HEK293 (cell line): ENCODE data around the gene RMND1.

Source experiments
- GFI1B ChIP-seq: fragments of 450-650 bp; formaldehyde crosslinking; IDR thresholded peaks from 2 replicates; pipeline ENCODE4 v1.5.1; 2016; ENCODE audit warnings: missing biosample characterization, missing genetic modification characterization
- HOXA7 ChIP-seq: sonication (generic); formaldehyde crosslinking; IDR thresholded peaks from 2 replicates; pipeline ENCODE4 v1.8.1; 2022; ENCODE audit warnings: missing genetic modification reagents, borderline replicate concordance
- KLF9 ChIP-seq: fragments of 450-650 bp; formaldehyde crosslinking; IDR thresholded peaks from 2 replicates; pipeline ENCODE4 v1.5.1; 2016; ENCODE audit warnings: missing biosample characterization, missing genetic modification characterization, low read depth
- SCRT2 ChIP-seq: fragments of 450-650 bp; formaldehyde crosslinking; IDR thresholded peaks from 2 replicates; pipeline ENCODE4 v1.5.1; 2016; ENCODE audit warnings: missing biosample characterization, missing genetic modification characterization
- TRIM28 ChIP-seq: IDR thresholded peaks from 2 replicates; pipeline ENCODE4 v1.6.1; 2011; ENCODE audit warnings: low read length, control low read depth, borderline replicate concordance
- ZEB2 ChIP-seq: fragments of 450-650 bp; formaldehyde crosslinking; IDR thresholded peaks from 2 replicates; pipeline ENCODE4 v1.5.1; 2016; ENCODE audit warnings: missing biosample characterization, missing genetic modification characterization
- ZNF133 ChIP-seq: fragments of 450-650 bp; formaldehyde crosslinking; IDR thresholded peaks from 2 replicates; pipeline ENCODE4 v1.5.1; 2016; ENCODE audit warnings: missing biosample characterization, missing genetic modification characterization
- ZNF146 ChIP-seq: fragments of 450-650 bp; formaldehyde crosslinking; IDR thresholded peaks from 2 replicates; pipeline ENCODE4 v1.5.1; 2016; ENCODE audit warnings: missing biosample characterization, missing genetic modification characterization
- ZNF221 ChIP-seq: fragments of 450-650 bp; formaldehyde crosslinking; IDR thresholded peaks from 2 replicates; pipeline ENCODE4 v1.5.1; 2017; ENCODE audit warnings: missing biosample characterization, missing genetic modification characterization, borderline replicate concordance
- ZNF24 ChIP-seq: fragments of 450-650 bp; formaldehyde crosslinking; IDR thresholded peaks from 2 replicates; pipeline ENCODE4 v1.5.1; 2016; ENCODE audit warnings: missing biosample characterization, missing genetic modification characterization
- ZNF423 ChIP-seq: fragments of 450-650 bp; formaldehyde crosslinking; IDR thresholded peaks from 2 replicates; pipeline ENCODE4 v1.5.1; 2016; ENCODE audit warnings: missing biosample characterization, missing genetic modification characterization
- ZNF571 ChIP-seq: fragments of 450-650 bp; formaldehyde crosslinking; IDR thresholded peaks from 2 replicates; pipeline ENCODE4 v1.5.0; 2017; ENCODE audit warnings: missing biosample characterization, missing genetic modification characterization
- ZNF777 ChIP-seq: fragments of 450-650 bp; formaldehyde crosslinking; IDR thresholded peaks from 2 replicates; pipeline ENCODE4 v1.5.1; 2017; ENCODE audit warnings: missing biosample characterization, missing genetic modification characterization, borderline replicate concordance
- ZNF830 ChIP-seq: fragments of 450-650 bp; IDR thresholded peaks from 2 replicates; pipeline ENCODE4 v1.5.0; 2018; ENCODE audit warnings: missing biosample characterization, missing genetic modification characterization, low read depth, mild to moderate bottlenecking, moderate library complexity
- ZXDB ChIP-seq: fragments of 450-650 bp; formaldehyde crosslinking; IDR thresholded peaks from 2 replicates; pipeline ENCODE4 v1.5.1; 2016; ENCODE audit warnings: missing biosample characterization, missing genetic modification characterization
- TF ChIP-seq, protein P1 (sequence below): fragments of 450-650 bp; formaldehyde crosslinking; IDR thresholded peaks from 2 replicates; pipeline ENCODE4 v1.5.1; 2016; ENCODE audit warnings: missing biosample characterization, missing genetic modification characterization
- TF ChIP-seq, protein P2 (sequence below): fragments of 450-650 bp; formaldehyde crosslinking; IDR thresholded peaks from 2 replicates; pipeline ENCODE4 v1.5.1; 2016; ENCODE audit warnings: missing biosample characterization, missing genetic modification characterization
- TF ChIP-seq, protein P3 (sequence below): fragments of 450-650 bp; formaldehyde crosslinking; IDR thresholded peaks from 2 replicates; pipeline ENCODE4 v1.5.1; 2016; ENCODE audit warnings: missing biosample characterization, missing genetic modification characterization
- TF ChIP-seq, protein P4 (sequence below): fragments of 450-650 bp; formaldehyde crosslinking; IDR thresholded peaks from 2 replicates; pipeline ENCODE4 v1.5.1; 2017; ENCODE audit warnings: missing biosample characterization, missing genetic modification characterization
- TF ChIP-seq, protein P5 (sequence below): fragments of 450-650 bp; formaldehyde crosslinking; IDR thresholded peaks from 2 replicates; pipeline ENCODE4 v1.5.1; 2017; ENCODE audit warnings: missing biosample characterization, missing genetic modification characterization
- TF ChIP-seq, protein P6 (sequence below): fragments of 450-650 bp; formaldehyde crosslinking; IDR thresholded peaks from 2 replicates; pipeline ENCODE4 v1.5.1; 2016; ENCODE audit warnings: missing biosample characterization, missing genetic modification characterization, borderline replicate concordance
- TF ChIP-seq, protein P7 (sequence below): fragments of 450-650 bp; formaldehyde crosslinking; IDR thresholded peaks from 2 replicates; pipeline ENCODE4 v1.5.1; 2016; ENCODE audit warnings: missing biosample characterization, missing genetic modification characterization

RMND1 gene

DNA sequence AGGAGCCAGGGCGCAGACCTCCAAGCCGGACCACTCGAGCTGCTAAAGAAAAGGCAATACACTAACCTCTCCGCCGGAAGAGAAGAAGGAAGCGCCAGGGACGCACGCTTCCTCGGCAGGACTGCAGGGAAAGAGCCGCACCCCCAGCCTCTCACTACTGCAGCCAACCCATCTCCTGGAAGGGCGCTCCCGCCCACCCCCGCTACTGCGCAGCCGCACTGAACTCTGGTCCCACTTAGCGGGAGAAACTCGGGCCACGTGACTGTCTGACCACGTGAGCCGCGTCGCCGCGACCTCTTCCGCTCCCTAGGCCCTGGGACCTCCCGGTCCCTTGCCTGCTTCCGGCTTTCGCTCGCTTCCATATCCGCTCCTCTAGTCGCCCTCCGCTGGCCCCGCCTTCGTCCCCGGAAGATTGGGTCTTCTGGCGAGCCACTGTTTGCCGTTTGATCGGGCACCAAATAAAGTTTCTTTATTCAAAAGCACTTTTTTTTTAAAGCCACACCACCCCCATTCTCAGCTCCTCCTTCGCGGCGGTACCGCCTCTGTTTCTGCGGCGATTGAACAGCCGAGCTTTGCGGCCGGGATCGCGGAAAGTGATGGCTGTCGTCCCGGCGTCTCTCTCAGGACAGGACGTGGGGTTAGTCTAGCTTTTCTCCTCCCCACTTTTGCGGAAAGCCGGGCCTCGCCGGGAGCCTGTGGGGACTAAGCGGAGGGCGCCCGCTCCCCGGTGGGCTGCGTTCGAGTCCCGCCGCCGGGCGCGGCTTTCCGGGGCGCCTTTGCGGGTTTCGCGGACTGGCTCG lies at the start of gene RMND1 (continued):
- TF ChIP-seq GFI1B (tag by site-specific recombination) (peak; percentile 63; the same call in 1 of the 2 replicates), ZNF830 (tag by site-specific recombination) (no peak), ZXDB (tag by site-specific recombination) (peak; percentile 98), ZNF221 (tag by site-specific recombination) (no peak), ZNF571 (tag by site-specific recombination) (no peak), HOXA7 (CRISPR knock-in tag) (no peak), ZNF133 (tag by site-specific recombination) (no peak), ZNF24 (tag by site-specific recombination) (peak; percentile 98), KLF9 (tag by site-specific recombination) (peak; percentile 96), ZNF146 (tag by site-specific recombination) (peak; percentile 42; the same call in 1 of the 2 replicates), SCRT2 (tag by site-specific recombination) (peak; percentile 66; the same call in 1 of the 2 replicates), TRIM28 (peak; percentile 94), ZEB2 (tag by site-specific recombination) (peak; percentile 99), ZNF423 (tag by site-specific recombination) (peak; percentile 47; the same call in 1 of the 2 replicates), ZNF777 (tag by site-specific recombination) (no peak)
- TF ChIP-seq, protein P1, sequence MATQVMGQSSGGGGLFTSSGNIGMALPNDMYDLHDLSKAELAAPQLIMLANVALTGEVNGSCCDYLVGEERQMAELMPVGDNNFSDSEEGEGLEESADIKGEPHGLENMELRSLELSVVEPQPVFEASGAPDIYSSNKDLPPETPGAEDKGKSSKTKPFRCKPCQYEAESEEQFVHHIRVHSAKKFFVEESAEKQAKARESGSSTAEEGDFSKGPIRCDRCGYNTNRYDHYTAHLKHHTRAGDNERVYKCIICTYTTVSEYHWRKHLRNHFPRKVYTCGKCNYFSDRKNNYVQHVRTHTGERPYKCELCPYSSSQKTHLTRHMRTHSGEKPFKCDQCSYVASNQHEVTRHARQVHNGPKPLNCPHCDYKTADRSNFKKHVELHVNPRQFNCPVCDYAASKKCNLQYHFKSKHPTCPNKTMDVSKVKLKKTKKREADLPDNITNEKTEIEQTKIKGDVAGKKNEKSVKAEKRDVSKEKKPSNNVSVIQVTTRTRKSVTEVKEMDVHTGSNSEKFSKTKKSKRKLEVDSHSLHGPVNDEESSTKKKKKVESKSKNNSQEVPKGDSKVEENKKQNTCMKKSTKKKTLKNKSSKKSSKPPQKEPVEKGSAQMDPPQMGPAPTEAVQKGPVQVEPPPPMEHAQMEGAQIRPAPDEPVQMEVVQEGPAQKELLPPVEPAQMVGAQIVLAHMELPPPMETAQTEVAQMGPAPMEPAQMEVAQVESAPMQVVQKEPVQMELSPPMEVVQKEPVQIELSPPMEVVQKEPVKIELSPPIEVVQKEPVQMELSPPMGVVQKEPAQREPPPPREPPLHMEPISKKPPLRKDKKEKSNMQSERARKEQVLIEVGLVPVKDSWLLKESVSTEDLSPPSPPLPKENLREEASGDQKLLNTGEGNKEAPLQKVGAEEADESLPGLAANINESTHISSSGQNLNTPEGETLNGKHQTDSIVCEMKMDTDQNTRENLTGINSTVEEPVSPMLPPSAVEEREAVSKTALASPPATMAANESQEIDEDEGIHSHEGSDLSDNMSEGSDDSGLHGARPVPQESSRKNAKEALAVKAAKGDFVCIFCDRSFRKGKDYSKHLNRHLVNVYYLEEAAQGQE (tag by site-specific recombination), result no peak; the same call in 1 of the 2 replicates
- TF ChIP-seq, protein P2, sequence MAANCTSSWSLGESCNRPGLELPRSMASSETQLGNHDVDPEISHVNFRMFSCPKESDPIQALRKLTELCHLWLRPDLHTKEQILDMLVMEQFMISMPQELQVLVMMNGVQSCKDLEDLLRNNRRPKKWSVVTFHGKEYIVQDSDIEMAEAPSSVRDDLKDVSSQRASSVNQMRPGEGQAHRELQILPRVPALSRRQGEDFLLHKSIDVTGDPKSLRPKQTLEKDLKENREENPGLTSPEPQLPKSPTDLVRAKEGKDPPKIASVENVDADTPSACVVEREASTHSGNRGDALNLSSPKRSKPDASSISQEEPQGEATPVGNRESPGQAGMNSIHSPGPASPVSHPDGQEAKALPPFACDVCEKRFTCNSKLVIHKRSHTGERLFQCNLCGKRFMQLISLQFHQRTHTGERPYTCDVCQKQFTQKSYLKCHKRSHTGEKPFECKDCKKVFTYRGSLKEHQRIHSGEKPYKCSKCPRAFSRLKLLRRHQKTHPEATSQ (tag by site-specific recombination), result peak; percentile 35; the same call in 1 of the 2 replicates
- TF ChIP-seq, protein P3, sequence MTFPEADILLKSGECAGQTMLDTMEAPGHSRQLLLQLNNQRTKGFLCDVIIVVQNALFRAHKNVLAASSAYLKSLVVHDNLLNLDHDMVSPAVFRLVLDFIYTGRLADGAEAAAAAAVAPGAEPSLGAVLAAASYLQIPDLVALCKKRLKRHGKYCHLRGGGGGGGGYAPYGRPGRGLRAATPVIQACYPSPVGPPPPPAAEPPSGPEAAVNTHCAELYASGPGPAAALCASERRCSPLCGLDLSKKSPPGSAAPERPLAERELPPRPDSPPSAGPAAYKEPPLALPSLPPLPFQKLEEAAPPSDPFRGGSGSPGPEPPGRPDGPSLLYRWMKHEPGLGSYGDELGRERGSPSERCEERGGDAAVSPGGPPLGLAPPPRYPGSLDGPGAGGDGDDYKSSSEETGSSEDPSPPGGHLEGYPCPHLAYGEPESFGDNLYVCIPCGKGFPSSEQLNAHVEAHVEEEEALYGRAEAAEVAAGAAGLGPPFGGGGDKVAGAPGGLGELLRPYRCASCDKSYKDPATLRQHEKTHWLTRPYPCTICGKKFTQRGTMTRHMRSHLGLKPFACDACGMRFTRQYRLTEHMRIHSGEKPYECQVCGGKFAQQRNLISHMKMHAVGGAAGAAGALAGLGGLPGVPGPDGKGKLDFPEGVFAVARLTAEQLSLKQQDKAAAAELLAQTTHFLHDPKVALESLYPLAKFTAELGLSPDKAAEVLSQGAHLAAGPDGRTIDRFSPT (tag by site-specific recombination), result no peak
- TF ChIP-seq, protein P4, sequence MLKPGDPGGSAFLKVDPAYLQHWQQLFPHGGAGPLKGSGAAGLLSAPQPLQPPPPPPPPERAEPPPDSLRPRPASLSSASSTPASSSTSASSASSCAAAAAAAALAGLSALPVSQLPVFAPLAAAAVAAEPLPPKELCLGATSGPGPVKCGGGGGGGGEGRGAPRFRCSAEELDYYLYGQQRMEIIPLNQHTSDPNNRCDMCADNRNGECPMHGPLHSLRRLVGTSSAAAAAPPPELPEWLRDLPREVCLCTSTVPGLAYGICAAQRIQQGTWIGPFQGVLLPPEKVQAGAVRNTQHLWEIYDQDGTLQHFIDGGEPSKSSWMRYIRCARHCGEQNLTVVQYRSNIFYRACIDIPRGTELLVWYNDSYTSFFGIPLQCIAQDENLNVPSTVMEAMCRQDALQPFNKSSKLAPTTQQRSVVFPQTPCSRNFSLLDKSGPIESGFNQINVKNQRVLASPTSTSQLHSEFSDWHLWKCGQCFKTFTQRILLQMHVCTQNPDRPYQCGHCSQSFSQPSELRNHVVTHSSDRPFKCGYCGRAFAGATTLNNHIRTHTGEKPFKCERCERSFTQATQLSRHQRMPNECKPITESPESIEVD (tag by site-specific recombination), result peak; percentile 32; the same call in 1 of the 2 replicates
- TF ChIP-seq, protein P5, sequence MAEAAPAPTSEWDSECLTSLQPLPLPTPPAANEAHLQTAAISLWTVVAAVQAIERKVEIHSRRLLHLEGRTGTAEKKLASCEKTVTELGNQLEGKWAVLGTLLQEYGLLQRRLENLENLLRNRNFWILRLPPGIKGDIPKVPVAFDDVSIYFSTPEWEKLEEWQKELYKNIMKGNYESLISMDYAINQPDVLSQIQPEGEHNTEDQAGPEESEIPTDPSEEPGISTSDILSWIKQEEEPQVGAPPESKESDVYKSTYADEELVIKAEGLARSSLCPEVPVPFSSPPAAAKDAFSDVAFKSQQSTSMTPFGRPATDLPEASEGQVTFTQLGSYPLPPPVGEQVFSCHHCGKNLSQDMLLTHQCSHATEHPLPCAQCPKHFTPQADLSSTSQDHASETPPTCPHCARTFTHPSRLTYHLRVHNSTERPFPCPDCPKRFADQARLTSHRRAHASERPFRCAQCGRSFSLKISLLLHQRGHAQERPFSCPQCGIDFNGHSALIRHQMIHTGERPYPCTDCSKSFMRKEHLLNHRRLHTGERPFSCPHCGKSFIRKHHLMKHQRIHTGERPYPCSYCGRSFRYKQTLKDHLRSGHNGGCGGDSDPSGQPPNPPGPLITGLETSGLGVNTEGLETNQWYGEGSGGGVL (tag by site-specific recombination), result 0 out of 2 replicates have a peak, but pooled peaks have one; percentile 25
- TF ChIP-seq, protein P6, sequence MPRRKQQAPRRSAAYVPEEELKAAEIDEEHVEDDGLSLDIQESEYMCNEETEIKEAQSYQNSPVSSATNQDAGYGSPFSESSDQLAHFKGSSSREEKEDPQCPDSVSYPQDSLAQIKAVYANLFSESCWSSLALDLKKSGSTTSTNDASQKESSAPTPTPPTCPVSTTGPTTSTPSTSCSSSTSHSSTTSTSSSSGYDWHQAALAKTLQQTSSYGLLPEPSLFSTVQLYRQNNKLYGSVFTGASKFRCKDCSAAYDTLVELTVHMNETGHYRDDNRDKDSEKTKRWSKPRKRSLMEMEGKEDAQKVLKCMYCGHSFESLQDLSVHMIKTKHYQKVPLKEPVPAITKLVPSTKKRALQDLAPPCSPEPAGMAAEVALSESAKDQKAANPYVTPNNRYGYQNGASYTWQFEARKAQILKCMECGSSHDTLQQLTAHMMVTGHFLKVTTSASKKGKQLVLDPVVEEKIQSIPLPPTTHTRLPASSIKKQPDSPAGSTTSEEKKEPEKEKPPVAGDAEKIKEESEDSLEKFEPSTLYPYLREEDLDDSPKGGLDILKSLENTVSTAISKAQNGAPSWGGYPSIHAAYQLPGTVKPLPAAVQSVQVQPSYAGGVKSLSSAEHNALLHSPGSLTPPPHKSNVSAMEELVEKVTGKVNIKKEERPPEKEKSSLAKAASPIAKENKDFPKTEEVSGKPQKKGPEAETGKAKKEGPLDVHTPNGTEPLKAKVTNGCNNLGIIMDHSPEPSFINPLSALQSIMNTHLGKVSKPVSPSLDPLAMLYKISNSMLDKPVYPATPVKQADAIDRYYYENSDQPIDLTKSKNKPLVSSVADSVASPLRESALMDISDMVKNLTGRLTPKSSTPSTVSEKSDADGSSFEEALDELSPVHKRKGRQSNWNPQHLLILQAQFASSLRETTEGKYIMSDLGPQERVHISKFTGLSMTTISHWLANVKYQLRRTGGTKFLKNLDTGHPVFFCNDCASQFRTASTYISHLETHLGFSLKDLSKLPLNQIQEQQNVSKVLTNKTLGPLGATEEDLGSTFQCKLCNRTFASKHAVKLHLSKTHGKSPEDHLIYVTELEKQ (tag by site-specific recombination), result no peak; the same call in 1 of the 2 replicates
- TF ChIP-seq, protein P7, sequence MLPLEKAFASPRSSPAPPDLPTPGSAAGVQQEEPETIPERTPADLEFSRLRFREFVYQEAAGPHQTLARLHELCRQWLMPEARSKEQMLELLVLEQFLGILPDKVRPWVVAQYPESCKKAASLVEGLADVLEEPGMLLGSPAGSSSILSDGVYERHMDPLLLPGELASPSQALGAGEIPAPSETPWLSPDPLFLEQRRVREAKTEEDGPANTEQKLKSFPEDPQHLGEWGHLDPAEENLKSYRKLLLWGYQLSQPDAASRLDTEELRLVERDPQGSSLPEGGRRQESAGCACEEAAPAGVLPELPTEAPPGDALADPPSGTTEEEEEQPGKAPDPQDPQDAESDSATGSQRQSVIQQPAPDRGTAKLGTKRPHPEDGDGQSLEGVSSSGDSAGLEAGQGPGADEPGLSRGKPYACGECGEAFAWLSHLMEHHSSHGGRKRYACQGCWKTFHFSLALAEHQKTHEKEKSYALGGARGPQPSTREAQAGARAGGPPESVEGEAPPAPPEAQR (tag by site-specific recombination), result peak; percentile 69; the same call in 1 of the 2 replicates
